Astrocyte of the cerebellum (primary cell): ENCODE data around the gene YIPF2.

Experiments
- DNase-seq: peaks from one replicate; pipeline ENCODE4 v3.0.0-alpha.2; 2011; ENCODE audit warnings: low read depth
- H3K4me3 ChIP-seq: 2 replicates; pipeline ENCODE4 v1.5.1; 2011; ENCODE audit warnings: mild to moderate bottlenecking, low read depth, low read length, moderate library complexity
- CTCF ChIP-seq: IDR thresholded peaks from 2 replicates; pipeline ENCODE4 v1.5.1; 2012; ENCODE audit warnings: low read length, low read depth, moderate library complexity, mild to moderate bottlenecking; ENCODE audit errors: missing control alignments
- in situ Hi-C: cut with HindIII; loops from 2 replicates; pipeline ENCODE4 v1.10.0; 2017; ENCODE audit warnings: low sequenced_read_pairs

Gene YIPF2

DNA sequence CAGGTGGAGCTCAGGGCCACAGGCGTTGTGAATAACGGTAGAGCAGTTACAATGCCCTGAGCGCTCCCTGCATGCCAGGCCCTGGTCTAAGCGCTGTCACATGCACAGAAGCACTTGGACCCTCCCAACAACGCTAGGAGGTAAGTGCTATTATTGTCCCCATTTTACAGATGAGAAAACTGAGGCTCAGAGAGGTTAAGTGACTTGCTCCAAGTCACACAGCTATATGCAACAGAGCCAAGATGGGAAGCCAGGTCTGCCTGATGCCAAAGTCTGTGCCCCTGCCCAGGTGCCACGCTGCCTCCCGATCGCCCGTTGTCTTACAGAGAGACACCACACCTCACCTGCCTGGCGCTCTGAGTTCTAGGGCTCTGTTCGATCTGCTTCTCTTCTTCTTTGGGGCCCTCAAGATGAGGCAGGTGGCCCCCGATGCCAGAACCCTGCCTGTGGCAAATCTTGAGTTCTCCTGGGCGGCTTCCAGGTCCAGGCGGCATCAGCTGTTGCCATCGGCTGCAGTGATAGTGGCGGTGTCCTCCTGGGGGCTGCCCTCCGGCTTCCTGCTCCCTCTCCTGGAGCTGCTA is 20.0 kb downstream of the YIPF2 start:
- TF ChIP-seq CTCF, result no peak
- H3K4me3 ChIP-seq, result no peak overlapping the region
- DNase-seq, result no peak
- in situ Hi-C loops, result no loop called here

DNA sequence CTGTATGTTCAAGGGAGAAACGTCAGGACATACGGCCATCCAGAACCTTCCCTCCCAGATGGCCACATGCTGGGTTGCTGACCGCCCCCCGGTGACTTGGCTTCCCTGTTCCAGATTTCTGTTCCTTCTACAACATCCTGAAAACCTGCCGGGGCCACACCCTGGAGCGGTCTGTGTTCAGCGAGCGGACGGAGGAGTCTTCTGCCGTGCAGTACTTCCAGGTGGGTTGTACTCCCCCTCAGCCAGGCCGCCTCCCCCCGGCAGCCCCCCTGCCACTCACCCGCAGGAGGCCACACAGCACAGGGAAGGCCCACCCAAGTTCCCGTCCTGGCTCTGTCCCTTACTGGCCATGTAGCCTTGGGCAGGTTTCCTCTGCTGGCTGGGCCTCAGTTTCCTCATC is 20.5 kb downstream of the YIPF2 start:
- in situ Hi-C loops, result no loop called here
- DNase-seq, result no peak
- no peak overlapping the region for H3K4me3 ChIP-seq
- TF ChIP-seq CTCF, result no peak

- no peak for DNase-seq
- no peak for TF ChIP-seq CTCF
- H3K4me3 ChIP-seq, result no peak overlapping the region
- in situ Hi-C loops, result loop anchor here (10.0 kb wide), 1 partner anchor 126 kb away; no protein-coding TSS in a partner anchor
Measured at GRCh38 chr19:10899151-10899653, 29.2 kb downstream of the YIPF2 start.

DNA sequence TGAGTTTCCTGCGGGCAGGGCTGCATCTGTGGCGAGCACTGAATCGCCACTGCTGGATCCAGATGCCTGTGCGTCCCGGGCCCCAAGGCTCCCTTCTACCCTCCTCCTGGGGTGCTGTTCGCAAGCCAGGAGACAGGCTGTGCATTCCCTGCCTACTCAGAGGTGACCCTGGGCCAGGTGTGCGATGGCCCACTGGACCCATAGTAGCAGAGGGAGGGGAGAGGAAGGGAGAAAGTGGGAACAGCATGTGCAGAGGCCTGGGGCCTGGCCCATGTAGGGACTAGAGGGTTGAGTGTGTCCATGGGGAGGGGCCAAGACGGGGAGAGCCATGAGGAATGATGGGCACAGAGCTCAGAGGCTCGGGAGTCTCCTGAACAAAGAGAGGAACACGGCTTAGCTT is 29.8 kb downstream of the YIPF2 start:
- in situ Hi-C loops, result loop anchor here (10.0 kb wide), 1 partner anchor 126 kb away; no protein-coding TSS in a partner anchor
- H3K4me3 ChIP-seq, result no peak overlapping the region
- no peak for TF ChIP-seq CTCF
- DNase-seq, result no peak

GRCh38 chr19:10896851-10897526 is 31.4 kb downstream of the YIPF2 start:
- no peak overlapping the region for H3K4me3 ChIP-seq
- in situ Hi-C loops, result loop anchor here (10.0 kb wide), 1 partner anchor 128 kb away; no protein-coding TSS in a partner anchor
- DNase-seq, result no peak
- TF ChIP-seq CTCF, result no peak

- no peak for DNase-seq
- in situ Hi-C loops, result loop anchor here (10.0 kb wide), 1 partner anchor 129 kb away; no protein-coding TSS in a partner anchor
- no peak overlapping the region for H3K4me3 ChIP-seq
- TF ChIP-seq CTCF, result peak; percentile 24
Measured at GRCh38 chr19:10895920-10896319, 32.5 kb downstream of the YIPF2 start.
